Stimulated activated CD8-positive, alpha-beta memory T cell treated with anti-CD3 and anti-CD28 coated beads, Interleukin-15, amount 100 ng/mL, for 48 hours (primary cell): ENCODE data around the gene SMG1.

Experiments used
- DNase-seq, 2 donors: peaks; one replicate each; pipeline ENCODE4 v3.0.0-alpha.2; 2020; ENCODE audit warnings: low read depth in 2 of 2

Gene SMG1

DNA sequence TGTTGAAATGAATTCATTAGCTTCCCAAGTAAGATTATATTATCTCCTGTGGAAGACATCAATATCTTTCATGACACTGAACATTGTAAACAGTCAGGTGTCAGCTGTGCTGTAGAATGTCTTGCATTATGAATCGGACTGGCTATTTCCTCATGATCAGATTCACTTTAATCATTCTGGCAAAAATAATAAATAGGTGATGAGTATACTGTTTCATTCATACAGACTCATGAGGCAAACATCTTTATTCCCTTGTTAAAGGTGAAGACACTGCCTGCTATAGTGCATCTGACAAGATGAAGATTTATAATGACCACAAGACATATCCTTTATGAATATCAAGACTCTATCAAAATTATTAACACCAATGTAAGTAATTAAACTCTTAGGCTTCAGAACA is 73.6 kb downstream of the SMG1 start:
- no peak for DNase-seq

DNA sequence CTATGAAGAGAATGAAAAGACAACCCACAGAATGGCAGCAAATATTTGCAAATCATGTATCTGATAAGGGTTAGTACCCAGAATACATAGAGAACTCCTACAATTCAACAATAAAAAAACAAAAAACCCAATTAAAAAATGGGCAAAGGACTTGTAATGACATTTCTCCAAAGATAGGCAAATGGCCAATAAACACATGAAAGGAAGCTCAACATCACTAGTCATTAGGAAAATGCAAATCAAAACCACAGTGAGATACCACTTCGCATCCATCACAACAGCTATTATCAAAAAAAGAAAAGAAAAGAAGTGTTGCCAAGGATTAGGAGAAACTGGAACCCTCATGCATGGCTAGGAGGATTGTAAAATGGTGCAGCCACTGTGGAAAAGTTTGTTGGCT is 79.8 kb downstream of the SMG1 start:
- no peak for DNase-seq

DNA sequence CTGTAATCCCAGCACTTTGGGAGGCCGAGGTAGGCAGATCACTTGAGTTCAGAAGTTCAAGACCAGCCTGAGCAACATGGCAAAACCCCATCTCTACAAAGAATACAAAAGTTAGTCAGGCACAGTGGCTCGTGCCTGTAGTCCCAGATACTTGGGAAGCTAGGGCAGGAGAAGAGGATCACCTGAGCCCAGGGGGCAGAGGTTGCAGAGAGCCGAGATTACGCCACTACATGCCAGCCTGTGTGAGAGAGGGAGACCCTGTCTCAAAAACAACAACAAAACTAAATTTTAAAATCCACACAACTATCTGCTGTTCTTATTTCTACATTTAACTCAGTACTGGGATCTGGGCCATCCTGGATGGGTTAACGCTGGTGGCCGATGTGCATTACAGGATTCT is 83.6 kb downstream of the SMG1 start:
- DNase-seq = no peak

DNA sequence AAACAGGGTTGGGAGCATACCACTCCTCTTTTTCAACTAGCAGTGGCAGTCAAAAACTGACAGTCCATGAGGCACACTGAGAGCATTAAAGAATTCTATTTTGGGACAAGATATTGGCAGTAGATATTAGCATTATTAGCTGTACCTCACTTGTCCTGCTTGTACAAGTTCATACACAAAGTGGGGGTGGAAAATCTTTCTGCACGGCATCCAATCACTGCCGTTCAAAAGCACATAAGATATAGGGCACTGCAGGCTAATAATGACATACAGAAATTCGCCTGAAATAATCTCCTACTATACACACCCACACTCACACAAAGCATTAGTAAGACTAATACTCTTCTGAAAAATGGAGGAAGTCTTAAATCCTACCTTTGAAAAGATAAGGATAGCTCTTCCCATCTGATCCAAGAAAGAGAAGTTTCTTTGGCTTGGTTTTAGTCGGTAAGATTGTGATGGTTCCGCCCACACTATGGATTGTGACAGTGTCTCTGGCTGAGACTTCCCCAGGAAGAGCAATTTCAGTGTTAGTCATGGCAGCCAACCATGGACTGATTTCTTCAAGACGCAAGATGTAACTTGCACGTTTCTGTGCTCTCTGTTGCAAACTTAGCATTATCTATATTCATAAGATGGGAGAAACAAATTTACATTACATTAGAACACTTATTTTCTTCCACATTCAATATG is 84.2 kb downstream of the SMG1 start:
- no peak for DNase-seq

DNA sequence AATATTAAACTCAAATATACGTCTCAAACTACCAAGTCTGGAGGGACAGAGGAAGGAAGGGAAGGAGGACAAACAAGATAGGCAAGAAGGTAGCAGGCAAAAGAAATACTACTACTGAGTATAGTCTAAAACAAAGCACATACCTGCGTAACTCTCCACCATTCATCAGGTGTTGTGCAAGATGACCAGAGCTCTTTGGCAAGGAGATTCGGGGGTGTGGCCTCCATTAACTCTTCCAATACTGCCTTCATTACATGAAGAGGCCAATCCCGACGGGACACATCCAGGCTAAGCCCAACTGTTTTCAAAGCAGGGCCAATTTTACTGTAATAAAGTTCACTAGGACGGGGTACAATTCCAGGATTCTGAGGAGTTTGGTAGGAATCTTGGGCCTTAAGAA is 86.7 kb downstream of the SMG1 start:
- no peak for DNase-seq

DNA sequence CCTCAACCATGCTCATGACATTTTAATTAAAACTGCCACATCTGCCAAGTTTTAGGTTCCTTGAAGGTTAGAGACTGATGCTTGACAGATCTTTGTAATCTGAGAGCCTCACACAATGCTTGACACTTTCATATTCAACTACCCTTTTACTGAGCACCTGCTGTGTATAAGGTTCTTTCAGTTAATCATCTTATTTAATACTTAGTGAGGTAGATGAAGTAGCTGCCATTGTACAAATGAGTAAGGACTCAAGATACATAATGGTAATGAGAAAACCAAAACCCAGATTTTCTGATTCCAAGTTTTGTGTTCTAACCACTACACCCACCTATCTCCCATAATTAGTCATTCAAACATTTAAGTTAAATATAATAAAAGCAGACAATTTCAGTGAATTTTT is 89.5 kb downstream of the SMG1 start:
- DNase-seq = no peak

DNA sequence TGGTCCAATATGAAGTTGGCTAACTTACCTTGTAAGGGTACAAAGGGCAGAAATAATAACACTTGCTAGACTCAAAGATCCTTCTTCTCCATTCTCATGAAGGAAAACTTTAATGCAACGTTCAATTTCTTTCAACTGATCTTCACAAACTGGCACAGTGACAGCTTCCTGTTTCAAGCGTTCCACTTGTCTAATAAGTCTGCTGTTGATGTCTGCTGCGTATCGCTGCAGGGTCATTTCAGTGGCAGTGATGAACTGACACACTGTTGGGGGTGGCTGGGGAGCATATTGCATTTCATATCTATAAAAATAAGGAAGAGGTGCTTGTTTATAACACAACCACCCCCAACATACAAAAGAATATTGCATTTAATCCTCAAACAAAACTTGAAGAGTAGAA is 91.3 kb downstream of the SMG1 start:
- no peak for DNase-seq

DNA sequence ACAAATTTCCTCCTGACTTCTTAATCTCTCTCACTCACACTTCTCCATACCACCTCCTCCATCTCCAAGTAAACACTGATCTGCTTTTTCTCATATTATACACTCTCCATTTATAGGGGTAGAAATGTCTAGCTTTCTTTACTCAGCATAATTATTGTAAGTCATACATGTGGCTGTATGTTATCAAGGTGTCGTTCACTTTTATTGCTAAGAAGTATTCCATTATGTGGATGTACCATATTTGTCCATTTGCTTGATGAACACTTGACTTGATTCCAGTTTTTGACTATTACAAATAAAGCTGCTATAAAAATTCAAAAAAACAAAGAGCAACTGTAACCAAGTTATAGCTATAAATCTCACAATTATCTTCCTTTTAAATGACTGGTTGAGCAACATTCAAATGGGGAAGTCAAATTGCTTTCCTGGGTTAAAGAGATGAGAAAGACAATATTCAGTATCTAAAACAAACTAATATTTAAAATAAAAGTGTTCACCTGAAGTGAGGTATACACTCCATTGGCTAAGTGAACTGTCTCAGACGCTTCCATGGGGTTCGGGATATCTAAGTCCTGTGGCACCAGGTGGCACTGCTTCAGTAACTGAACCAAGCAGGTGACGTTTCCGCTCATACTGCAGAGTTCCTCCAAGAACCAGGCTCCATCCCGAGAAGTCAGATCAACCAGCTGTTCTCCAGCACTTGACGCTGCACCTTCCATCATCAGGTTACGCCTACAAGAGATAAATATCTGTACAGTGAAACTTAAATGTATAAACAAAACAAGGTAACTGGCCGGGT is 92.3 kb downstream of the SMG1 start:
- no peak for DNase-seq

DNA sequence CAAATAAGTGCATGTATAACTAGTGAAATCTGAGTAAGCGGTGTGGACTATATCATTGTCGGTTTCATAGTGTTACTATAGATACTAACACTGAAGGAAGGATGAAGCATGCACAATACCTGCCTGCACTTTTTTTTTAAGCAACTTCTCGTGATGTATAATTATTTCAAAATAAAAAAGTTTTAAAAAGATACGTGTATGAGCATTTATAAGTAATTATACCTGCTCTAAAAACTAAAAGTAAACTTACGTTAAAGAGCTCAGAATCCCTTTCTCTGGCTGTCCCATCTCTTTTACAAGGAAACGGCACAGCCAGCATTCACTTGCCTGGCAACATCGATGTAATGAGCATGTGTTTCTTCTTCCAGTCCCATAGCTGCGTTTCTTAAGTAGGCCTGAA is 93.6 kb downstream of the SMG1 start:
- DNase-seq = no peak

DNA sequence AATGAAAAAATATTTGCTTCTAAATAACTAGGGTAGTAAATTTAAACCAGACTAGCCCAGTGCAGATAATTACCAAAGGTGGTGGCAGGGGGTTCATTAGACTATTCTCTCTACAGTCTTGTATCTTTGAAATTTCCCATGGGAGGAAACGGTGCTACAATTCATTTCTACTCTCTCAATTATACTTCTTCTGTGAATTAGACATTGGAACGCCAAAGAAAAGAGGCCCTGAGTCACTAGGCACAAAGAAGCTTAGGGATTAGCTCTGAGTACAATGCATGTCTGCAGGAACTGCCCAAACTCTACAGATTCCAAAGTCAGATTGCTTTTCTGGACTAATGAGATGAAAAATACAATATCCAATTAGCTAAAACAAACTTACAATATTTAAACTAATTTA is 94.2 kb downstream of the SMG1 start:
- DNase-seq = no peak

DNA sequence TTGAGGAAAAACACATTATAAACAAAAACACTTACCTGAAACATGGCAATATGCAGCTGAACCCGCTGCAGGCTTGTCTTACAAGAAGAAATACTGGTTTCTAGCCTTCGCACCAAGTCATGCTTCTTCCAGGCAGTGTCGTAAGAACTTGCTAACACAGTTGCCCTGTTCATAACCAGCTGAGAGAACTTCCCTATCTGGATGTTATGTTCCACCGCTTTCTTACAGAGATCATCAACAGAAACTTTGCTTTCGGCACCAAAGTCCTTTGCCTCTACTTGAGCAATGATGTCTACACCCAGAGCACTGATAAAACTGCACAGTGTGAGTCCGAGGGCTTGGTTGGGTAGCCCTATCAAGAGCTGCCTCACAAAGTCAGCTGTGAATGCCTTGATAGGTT is 97.0 kb downstream of the SMG1 start:
- DNase-seq = no peak

DNA sequence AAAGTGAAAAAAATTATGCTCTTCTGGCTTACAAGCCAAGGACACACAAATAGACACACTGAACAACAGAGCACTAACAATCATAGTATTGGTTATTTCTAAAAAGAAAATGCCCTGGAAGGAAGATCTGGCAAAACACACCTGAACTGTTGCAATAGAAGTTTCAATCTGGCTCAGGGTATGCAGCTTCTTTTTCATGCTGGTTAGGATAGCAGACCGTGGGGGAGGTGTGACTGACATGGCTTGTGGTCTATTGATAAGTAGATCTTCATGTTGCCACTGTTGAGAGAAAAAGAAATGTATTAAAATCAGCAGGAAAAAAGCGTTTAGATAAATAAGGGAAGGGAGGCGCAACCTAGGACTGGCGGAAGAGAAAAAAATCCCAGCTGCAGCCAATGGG is 98.3 kb downstream of the SMG1 start:
- DNase-seq = peak in 1 of 2 donors; percentile 1

DNA sequence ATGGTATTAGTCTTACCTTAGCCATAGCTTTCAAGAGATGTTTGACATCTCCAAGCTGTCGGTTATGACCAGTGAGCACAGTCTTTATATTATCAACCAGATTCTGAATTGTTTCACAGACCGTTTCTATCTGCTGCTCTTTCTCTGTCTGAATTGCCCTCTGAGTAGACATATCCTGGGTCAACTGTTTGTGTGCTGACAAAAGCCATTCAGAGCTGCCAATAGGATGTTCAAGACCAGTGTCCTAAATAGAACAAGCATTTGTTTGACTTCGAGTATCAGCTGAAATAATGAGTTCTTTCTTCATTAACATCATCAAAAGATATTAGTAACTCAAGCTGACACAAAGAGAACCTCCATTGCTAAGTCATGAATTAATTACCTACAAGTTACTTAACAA is 109.9 kb downstream of the SMG1 start:
- DNase-seq = no peak

DNA sequence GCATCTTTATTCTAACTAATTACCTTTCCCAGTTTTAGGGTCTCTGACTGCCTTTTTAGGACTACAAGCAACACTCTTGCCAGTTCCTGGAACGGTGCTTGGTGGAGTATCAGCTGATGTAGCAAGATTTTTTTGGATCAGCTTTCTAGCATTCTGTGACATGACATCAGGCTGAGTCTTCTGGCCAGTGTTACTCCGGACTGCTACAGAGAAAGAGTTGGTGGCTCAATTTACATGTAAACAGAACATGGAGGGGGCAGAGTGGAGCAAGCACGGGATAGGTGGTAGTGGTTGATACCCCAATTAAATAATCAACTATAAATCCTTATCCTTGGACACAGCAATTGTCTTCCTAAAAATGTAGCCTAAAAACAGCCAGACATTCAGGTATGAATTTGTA is 114.3 kb downstream of the SMG1 start:
- DNase-seq = no peak

DNA sequence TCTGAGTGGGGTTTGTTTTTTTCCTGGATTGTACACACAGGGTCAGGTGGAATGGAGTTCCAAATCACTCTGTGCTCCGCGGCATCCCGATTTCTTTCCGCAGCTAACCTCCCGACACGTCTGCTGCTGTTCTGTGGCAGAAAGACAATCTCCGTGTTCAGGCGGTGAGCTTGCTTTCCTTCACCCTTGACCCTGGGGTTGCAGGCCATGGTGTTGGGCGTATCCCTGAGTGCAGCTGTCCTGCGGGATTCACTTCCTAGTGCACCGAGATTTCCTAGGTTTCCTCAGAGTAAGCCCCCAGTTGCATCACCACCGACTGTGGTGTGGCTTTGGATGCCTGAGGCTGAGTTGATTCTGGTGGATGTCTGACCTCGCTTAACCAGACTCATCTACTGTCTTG is 117.0 kb downstream of the SMG1 start:
- DNase-seq = no peak

DNA sequence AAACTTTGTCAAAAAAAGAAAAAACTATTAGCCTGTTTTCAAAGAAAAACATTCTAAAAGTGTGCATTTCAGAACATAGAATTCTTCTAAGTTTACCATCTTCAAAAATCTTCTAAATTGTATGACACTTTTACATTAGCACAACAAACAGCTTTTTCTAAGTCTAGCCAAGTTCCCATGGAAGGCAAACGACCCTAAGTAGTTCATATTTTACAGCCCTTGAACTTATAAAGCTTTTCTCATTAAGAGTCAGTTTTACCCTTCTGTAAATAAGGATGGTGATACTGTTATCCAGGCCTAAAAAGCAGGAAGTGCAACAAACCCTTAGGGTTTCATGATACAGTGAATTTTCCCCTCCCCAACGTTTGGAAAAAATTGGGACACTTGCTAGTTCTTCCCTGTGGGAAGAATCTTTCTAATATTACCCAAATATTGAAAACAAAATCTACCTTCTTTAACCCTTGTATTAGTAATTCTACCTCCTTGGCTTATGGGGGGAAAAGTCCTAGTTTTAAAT is 120.9 kb downstream of the SMG1 start:
- DNase-seq = no peak

DNA sequence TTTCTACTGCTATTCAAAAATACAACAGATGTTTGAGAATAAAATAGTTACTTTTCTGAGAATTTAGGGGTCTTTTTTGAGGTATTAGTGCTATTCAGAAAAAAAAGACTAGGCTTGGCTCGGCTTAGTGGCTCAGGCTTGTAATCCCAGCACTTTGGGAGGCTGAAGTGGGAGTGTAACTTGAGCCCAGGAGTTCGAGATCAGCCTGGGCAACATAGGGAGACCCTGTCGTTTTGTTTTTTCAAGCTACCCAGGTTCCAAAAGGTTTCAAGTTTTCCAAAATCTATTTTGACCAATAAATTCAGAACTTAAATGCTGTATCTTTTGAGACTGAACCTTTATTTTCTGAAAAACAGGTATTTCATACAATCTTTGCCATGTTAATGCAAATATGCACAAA is 121.7 kb downstream of the SMG1 start:
- no peak for DNase-seq

DNA sequence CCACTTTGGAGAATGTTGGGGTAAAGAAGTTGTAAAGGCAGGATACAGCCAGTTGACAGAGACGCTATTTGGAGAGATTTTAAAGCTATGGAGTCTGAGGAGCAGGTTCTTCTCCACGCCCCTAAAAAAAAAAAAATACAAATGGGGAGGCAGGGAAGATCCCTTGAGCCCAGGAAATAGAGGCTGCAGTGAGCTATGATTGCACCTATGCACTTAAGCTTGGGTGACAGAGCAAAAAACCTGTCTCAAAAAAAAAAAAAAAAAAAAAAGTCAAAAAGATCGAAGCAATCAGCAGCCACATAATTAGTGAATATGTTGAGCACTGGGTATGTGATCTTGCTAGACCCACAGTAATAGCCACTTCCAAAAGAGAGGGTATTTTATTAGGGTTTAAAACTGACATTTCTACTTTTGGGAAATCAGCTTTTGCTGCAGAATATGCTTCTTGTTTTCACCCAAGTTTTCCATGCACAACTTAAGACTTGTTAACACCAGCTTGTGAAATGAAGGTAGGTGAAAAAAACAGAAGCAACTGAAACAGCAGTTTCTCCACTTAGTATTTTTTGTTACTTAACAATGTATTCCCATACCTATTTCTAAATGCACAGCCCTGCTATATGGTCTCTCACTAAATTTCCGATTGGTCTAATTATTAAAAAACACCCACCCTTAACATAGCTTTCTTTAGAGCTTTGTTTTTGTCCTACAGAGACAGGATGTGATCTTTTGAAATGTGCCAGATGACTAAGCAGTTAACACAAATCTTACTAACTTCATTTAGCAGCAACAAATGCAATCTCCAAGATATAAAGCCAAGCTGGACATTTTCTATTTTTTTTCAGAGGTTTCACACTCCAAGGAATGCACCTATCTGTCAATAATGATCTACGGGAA is 122.4 kb downstream of the SMG1 start:
- DNase-seq = no peak

DNA sequence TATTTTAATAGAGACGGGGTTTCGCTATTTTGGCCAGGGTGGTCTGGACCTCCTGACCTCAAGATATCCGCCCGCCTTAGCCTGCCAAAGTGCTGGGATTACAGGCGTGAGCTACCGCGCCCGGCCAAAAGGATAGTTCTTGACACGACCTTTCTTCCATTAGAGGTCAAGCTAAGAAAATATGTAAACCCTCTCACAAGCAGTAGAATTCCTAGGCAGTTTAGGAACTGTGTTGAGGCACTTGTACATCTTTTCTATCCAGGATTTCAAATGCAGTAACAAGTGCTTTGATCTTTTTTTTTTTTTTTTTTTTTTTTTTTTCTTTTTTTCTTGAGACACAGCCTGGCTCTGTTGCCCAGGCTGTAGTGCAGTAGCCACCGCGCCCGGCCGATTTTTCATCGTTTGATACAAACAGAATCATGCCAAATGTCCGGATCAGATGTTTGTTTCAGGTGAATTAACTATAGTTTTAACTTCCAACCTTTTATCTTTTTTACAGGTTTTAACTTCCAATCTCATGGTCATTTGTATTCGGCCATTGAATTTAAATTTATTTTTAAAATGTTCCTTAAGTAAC is 123.4 kb downstream of the SMG1 start:
- DNase-seq = no peak

DNA sequence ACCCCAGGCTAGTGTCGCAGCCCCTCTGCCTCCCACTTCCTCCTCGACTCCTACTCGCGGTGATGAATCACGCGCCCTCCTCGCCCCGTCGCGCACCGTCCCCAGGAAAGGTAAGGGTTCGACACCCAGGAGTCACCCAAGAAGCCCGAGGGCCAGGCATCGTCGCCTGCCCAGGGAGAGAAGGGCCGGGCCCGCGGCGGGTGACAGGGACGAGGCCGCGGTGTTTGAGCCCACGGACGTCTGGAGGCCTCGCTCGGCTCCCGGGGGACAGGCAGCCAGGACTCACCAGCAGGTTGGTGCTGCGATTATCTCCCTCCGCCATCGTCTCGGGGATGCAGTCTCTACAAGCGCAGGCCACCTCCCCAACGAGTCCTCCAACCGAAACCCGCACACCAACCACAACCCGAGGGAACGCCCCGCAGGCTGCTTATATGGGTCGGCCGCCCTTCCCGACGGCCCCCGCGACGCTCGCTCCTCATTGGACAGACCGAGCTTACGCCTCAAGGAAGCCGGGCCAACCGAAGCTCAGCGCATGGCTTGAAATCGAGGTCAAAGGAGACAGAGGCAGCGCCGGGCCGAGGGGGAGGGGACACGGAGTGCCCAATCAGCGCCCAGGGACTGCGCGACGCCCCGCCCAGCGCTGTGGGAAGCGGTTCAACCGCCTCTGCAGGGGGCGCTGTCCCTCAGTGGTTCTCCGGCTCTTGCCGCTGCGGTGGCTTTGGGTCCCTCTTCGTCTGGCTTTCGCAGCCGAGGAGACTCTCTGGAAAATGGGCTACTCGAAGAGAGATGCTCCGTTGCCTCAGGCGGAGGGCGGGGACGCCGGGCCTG is 124.8 kb downstream of the SMG1 start, which contains the start of gene ARL6IP1:
Gene ARL6IP1 (minus strand): TSS at position 405 of the 828 bp plus-strand sequence. CDS start 83 bp downstream, at position 322.
- peak; percentile 98 for DNase-seq

DNA sequence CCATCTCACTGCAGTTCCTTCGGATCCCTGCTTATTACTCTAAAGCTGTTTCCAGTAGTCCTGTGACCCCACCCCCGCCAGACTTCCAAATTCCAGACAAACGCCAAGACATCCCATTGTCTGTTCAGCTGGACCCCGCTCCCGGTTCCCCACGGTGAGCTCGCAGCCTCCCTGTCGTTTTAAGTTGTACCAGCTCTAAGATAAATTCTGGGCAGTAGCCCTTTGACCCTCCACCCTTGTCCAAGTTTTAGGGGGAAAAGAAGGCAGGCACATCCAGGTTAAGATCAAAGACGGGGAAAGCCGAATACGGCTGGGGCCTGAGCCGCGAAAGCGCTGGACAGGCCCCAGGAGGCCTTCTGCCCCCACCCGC is 125.4 kb downstream of the SMG1 start:
- DNase-seq = no peak
